GM11168 (cell line): ENCODE measurements around the gene PLIN5.

Source experiments
- in situ Hi-C: fragments of 300-500 bp; cut with MboI; formaldehyde crosslinking; loops from one replicate; pipeline ENCODE4 v1.12.0; 2022; ENCODE audit warnings: low sequenced_read_pairs; ENCODE audit not compliant: unreplicated experiment

Gene PLIN5

DNA sequence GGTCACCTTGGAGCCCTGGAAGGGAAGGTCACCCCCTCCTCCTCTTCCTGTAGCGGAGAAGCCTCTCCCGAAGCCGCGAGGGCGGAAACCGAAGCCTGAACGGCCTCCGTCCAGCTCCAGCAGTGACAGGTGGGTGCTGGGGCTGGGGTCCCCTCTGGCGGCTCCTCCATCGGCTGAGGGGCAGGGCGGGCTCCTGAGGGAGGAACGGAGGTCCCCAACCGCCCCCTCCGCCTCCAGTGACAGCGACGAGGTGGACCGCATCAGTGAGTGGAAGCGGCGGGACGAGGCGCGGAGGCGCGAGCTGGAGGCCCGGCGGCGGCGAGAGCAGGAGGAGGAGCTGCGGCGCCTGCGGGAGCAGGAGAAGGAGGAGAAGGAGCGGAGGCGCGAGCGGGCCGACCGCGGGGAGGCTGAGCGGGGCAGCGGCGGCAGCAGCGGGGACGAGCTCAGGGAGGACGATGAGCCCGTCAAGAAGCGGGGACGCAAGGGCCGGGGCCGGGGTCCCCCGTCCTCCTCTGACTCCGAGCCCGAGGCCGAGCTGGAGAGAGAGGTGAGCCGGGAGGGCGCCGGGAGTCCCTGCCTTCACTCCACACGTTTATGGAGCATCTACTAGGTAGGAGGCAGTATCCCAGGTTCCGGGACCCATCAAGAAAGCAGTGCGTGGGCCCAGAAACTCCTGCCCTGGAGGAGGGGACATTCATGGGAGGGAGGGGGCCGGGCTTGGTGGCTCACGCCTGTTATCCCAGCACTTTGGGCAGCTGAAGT lies 40.9 kb downstream of the PLIN5 start:
- in situ Hi-C loops, result no loop called here

DNA sequence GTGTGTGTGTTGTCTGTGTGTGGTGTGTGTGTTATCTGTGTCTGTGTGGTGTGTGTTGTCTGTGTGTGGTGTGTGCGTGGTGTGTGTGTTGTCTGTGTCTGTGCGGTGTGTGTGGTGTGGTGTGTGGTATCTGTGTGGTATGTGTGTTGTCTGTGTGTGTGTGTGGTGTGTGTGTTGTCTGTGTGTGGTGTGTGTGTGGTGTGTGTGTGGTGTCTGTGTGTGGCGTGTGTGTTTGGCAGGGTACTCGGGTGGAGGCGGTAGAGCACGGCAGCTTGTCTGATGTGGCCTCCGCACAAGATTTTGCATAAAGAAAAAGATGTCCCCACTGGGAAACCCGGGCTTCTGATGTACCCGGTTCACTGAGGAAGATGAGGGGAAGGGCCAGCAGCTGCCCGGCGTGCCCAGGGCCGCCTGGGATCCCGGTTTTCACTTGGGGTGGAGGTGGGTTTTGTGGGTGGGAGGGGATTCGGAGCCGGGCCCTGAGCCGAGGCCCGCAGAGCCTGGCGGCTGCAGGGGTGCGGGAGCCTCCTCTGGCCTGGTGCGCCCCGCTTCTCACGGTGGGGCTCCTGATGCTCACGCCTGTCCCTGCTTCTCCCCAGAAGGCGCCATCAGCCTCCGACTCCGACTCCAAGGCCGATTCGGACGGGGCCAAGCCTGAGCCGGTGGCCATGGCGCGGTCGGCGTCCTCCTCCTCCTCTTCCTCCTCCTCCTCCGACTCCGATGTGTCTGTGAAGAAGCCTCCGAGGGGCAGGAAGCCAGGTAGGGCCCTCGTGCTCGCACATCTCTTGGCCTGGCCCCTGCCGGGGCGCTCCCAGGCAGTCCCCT lies 41.7 kb downstream of the PLIN5 start:
- in situ Hi-C loops, result no loop called here

DNA sequence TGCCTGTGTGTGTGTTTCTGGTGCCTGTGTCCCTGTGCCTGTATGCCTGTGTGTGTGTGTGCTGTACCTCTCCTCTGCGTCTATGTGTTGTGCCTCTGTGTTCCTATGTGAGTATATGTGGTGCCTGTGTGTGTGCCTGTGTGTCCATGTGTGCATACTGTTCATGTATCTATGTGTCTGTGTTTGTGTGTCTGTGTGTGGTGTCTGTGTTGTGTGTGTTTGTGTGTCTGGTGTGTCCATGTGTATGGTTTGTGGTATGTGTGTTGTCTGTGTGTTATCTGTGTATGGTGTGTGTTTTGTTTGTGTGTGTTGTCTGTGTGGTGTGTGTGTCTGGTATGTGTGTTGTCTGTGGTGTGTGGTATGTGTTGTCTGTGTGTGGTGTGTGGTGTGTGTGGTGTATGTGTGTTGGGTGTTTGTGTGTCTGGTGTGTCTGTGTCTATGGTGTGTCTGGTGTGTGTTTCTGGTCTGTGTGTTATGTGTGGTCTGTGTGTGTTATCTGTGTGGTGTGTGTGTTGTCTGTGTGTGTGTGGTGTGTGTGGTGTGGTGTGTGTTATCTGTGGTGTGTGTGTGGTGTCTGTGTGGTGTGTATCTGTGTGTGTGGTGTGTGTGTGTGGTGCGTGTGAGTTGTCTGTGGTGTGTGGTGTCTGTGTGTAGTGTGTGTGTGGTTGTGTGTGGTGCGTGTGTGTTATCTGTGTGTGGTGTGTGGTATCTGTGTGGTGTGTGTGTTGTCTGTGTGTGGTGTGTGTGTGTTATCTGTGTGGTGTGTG lies 42.5 kb downstream of the PLIN5 start:
- in situ Hi-C loops, result no loop called here

DNA sequence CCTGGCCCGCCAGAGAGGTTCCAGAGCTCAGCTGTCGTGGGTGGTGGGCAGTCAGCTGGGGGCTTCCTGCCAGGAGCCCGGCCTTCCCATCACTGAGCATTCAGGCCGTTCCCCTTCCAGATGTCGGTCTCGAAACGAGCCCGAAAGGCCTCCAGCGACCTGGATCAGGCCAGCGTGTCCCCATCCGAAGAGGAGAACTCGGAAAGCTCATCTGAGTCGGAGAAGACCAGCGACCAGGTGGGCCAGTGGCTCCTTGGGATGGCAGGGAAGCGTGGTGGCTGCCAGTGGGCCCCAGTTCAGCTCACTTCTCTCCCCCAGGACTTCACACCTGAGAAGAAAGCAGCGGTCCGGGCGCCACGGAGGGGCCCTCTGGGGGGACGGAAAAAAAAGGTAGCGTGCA lies 43.6 kb downstream of the PLIN5 start:
- in situ Hi-C loops, result no loop called here

DNA sequence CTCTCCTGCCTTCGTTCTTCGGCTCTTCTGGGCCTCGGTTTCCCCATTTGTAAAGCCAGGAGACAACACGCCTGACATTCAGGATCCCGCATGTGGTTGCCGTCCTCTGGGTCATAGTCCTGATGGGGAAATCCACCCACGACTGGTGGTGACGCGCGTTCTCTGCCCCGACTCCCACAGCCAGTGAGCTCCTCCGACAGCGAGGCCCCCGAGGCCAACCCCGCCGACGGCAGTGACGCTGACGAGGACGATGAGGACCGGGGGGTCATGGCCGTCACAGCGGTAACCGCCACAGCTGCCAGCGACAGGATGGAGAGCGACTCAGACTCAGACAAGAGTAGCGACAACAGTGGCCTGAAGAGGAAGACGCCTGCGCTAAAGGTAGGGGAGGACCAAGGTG lies 46.5 kb downstream of the PLIN5 start:
- in situ Hi-C loops, result no loop called here

DNA sequence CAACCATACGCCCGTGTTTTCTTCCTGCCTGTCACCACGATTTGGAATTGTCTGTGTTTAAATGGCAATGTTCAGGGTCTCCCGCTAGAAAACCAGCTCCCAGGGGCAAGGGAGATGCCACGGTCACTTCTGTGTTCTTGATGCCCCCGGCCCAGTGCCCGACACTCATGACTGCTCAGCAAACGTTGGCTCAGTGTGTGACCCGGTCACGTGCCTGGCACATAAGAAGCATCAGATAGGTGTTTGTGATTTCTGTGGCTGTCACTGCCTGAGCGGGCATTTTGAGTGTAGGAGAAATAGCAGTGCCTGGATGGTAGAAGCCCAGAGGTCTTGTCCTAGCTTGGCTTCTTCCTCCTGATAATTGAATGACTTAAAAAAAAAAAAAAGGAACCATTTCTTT lies 47.5 kb downstream of the PLIN5 start:
- in situ Hi-C loops, result no loop called here

DNA sequence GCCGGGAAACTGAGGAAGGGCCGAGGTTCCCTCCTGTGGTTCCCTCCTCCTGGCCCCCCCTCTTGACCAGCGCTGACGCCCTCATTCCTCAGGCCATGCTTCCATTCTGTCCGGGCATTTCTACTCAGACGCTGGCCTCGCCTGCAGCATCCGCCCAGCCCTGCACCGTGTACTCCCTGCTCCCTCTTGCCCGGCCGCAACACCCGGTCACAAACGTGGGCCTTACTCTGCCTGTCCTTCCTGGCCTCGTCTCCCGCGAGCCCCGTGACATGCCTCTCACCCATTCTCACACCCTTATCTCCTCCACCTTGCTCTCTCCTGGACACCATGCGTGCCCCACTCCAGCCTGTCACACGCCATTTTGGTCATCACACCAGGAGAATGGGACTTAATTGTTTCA lies 51.6 kb downstream of the PLIN5 start:
- in situ Hi-C loops, result no loop called here

DNA sequence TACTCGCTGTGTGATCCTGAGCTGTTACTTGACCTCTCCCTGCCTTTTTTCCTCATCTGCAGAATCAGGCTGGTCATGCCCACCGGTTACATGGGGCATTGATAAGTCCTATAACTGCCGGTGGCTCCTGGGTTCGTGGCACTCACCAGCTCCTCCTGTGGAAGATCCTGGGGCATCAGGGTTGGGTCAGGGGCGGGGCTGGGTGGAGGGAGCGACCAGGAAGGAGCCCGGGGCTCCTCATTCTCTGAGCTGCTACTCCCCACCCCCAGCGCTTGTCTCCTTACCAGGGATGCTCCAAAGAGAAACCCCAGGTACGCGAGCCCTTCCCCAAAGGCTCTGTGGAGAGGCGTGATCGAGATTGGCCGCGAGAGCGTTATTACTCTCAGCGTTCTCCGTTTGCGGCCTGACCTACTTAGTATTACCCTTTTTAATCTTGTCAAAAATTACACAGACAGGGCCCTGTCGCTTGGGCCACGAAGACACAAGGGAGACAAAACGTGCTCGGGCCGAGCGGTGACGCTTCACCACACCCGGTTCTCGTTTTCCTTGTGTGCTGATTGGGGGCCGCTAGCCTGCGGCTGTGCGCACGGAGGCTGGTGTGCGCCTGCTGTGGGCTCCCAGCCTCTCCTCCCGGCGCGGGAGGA lies 52.2 kb downstream of the PLIN5 start:
- in situ Hi-C loops, result no loop called here

DNA sequence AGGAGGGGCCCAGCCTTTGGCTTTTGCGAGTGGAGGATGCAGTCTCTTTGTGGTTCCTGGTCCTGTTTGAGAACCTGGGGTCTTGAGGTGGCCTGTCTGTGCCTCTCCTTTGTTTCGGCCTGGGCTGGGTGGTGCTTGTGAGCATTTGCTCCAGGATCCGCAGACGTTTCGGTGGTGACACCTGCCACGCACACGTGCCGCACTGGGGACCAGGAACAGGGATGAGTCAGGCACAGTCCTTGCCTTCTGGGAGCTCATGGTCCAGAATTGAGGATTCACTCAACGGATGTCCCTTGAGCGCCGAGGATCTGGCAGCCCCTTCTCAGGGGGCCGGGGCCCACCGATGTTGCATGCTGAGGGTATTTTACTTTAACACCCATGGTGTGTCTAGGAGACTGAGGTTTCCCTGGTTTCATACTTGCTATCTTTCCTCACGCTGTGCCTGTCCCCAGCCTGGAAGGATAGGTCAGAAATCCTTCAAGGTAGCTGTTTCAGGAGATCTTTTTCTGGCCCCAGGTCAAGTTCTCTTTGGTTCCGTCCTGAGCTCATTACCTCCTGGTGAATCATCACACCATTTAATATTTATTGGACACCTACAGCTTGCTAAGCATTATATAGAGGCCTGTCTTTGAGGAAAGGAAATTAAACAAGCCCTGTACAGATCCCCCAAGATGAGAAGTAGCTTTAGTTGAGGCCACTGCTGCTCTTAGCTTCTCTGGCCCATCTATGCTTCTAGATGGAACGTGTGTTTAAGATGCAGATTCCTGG lies 57.8 kb downstream of the PLIN5 start:
- in situ Hi-C loops, result no loop called here

DNA sequence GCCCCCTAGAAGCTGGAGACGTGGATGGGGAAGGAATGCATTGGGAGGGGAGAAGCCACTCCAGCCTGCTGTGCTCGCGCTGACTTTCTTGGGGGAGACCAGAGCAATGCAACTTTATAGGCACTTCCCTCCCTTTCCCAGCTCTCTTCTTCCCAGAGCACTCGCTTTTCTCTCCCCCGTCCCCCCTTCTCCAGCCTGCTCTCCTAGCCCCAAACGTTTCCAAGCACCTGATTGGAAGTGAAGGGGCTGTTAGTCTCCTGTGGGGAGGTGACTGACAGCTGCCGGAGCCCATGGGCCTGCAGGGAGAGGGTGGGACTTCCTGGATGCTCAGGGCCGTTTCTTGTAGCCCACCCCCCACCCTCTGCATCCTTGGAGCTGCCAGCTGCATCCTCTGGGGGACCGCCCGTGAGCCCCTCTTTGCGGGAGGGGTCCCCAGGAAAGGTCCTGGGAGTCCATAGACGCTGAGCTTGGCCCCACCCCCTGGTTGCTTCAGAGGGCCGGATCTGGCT lies 60.5 kb downstream of the PLIN5 start:
- in situ Hi-C loops, result no loop called here

DNA sequence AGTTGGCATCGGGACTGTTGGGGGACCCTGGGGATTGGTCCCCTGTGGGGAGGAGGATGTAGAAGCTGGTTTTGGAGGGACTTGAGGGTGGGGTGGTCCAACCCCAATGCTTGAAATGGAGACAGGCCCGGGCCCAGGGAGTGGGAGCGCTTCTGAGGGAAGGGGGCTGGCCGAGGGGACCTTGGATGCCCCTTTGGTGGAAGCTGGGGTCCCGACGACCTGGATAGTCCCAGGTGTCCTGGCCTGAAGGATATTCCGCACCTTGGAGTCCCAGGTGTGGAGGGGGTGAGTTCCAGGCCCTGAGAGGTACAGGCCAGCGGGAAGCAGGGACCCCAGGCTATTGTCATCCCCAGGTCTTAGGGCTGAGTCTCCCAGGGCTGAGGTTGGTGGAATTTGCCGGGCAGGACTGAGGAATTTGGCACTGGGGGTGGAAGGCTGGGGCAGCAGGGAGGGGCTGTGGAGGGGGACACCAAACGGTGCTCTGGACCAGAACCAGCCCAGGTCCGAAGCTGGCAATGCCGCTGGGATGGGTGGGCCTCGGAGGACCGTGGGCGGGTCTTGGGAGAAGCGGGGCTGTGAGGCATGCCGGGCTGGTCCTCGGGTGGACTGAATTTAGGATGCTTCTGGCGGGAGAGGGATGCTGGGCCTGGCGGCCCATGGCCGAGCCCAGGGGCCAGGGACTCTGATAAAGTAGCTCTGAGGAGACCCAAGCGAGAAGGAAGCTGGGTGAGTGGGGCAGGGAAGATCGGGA lies 61.1 kb downstream of the PLIN5 start:
- in situ Hi-C loops, result no loop called here

DNA sequence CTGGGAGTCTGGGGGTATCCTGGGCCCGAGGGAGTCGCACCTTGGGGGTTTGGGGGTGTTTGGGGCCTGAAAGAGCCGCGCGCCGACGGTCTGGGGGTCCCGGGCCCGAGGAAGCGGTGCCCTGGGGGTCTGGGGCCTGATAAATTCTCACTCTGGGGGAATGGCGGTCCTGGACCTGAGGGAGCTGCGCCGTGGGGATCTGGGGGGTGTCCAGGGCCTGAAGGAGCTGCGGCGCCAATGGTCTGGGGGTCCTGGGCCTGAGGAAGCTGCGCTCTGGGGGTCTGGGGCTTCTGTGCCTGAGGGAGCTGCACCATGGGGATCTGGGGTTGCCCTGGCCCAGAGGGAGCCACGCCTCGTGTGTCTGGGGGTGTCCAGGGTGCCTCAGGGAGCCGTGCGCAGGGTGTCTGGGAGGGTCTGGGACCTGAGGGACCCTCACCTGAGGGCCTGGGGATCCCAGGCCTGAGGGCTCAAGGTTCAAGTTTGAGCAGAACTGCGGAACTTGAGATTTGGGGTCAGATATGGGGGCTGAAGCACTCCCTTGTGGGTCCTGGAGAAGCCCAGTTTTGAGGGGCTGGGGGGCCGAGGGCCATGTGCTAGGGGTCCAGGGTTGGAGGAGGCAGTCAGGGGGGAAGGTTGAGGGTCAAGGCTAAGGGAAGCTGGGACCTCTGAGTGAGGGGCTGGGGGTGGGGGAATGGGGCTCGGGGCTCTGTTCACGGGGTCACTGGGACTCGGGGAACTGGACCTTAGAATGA lies 61.8 kb downstream of the PLIN5 start:
- in situ Hi-C loops, result no loop called here
